Epithelial cell of prostate (primary cell): ENCODE data around the gene ASIC1.

Experiments
- DNase-seq: peaks from one replicate; pipeline ENCODE4 v3.0.0-alpha.2; 2011; ENCODE audit warnings: low read depth, low spot score
- H3K27ac ChIP-seq: fragments of 450-650 bp; 2 replicates; pipeline ENCODE4 v1.5.1; 2017; ENCODE audit warnings: mild to moderate bottlenecking

The ASIC1 gene

DNA sequence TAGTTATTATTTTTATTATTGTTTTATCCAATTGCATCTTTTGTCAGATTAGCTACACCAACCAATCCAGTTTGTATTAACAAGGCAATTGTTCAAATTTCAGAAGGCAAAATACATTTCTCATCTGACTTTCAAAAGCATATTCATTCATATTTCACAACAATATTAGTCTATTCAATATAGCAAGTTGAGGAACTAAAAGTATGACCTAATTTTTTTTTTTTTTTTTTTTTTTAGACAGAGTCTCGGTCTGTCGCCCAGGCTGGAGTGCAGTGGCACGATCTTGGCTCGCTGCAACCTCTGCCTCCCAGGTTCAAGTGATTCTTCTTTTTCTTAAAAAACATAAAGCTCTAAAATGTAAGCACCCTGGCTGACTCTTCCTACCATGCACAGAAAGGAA, 71.9 kb downstream of the ASIC1 start:
- DNase-seq, result no peak
- H3K27ac ChIP-seq, result no peak overlapping the region

DNA sequence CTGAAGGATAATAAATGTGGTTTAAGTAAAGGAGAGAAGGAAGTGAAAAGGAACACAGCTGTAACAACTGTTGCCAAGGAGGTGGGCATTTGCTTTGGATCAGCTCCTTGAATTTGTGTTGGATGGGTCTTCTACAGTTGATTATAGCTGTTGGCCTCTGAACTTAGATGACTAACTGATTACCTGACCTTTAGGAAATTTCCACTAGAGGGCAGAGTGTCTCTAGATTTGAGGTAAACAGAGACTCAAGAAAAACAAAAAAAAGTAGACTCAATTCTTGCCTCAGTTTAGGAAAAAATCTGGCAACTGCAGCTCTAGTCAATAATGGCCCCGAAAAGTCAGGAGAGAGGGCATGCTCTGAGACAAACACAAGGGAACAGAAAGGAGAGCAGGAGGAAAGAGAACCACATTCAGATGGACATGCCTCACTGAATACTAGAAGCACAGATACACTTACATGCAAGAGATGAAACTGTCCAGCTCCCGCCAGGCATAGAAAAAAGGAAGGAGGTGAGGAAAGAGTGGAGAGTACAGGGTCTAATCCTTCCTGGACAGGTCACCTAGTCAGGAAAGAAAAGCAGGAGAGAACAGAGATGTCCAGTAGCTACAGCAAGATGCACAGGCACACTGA, 75.2 kb downstream of the ASIC1 start:
- DNase-seq, result no peak
- no peak overlapping the region for H3K27ac ChIP-seq
